Measurements from ENCODE around the gene OR4D11. TPM values are rescaled to one million over a fixed set of nuclear protein-coding genes. Genes with fewer than 3 reads are reported as not detected.
"Not testable (repeated sequence)": the region's sequence is repeated elsewhere in the genome, so short reads cannot be mapped to it uniquely, and the experiment has no call there.

Gene OR4D11
- total RNA-seq, 1 experiment from 2014 or later: not detected

DNA sequence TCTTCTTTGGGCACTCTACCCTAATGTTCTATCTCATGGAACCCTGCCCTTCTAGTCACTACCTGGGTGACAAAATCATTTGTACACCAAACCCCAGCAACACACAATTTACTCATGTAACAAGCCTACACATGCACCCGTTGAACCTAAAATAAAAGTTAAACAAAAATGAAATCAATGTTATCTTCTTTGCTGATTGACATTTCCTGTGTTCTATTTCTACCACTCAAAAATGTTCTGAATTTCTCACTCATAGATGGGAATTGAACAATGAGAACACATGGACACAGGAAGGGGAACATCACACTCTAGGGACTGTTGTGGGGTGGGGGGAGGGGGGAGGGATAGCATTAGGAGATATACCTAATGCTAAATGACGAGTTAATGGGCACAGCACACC, 16.8 kb downstream of the OR4D11 start:
- intact Hi-C loops (cut with micrococcal nuclease): loop anchor here (5.0 kb wide), 1 partner anchor 162 kb away; no protein-coding TSS in a partner anchor
- H3K36me3 ChIP-seq (ENCODE audit: control insufficient read depth in 1 of 2, insufficient read depth in 2 of 2, low read length in 2 of 2); H3K27ac ChIP-seq (ENCODE audit: low read depth, low read length); DNase-seq (ENCODE audit: low read depth, low spot score); CTCF ChIA-PET; H4K20me1 ChIP-seq (ENCODE audit: insufficient read depth); ATAC-seq; RAD21 ChIA-PET (ENCODE audit: low non-redundant PET in 1 of 2, low total read pairs in 2 of 2, uncharacterized antibody in 2 of 2, unreplicated experiment in 2 of 2); H3K4me3 ChIP-seq (replicated peaks in 1 of 2; ENCODE audit: low read depth in 1 of 2, low read length in 2 of 2); H3K4me1 ChIP-seq (ENCODE audit: control insufficient read depth in 1 of 2, insufficient read depth in 2 of 2, low read length in 2 of 2); POLR2A ChIA-PET; H3K9me2 ChIP-seq (ENCODE audit: insufficient read depth); H3K27me3 ChIP-seq (ENCODE audit: insufficient read depth, low read length); H3K4me2 ChIP-seq (ENCODE audit: low read length); H2AFZ ChIP-seq (ENCODE audit: low read depth, low read length, poor library complexity, severe bottlenecking); H3K9me3 ChIP-seq (ENCODE audit: control insufficient read depth in 1 of 2, insufficient read depth in 1 of 2, low read depth in 1 of 2, low read length in 2 of 2); H3K9ac ChIP-seq (ENCODE audit: low read length); H3K79me2 ChIP-seq (ENCODE audit: insufficient read depth, low read length); BruUV-seq (replicated peaks): not testable (repeated sequence)

DNA sequence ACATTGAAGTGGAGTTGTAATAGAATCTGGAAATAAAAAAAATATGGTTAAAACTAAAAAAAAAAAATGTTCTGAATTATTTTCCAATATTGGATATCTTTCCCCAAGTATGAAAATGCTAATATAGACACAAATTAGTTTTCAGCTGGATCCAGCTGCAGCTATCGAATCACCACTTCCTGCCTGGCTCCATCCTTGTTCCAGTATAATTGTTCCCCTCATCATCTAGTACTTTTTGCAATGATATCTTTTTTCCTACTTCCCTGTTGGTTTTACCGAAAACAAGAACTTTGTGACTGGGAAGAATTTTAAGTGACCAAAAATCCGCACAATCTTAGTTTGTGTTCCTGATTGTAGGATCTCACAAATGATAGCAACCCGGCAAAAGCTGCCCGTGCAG, 17.4 kb downstream of the OR4D11 start:
- TF ChIP-seq POLR2AphosphoS5 (IDR thresholded peaks at IDR 0.05; ENCODE audit: low read depth, low read length): no peak
- TF ChIP-seq, protein P1, sequence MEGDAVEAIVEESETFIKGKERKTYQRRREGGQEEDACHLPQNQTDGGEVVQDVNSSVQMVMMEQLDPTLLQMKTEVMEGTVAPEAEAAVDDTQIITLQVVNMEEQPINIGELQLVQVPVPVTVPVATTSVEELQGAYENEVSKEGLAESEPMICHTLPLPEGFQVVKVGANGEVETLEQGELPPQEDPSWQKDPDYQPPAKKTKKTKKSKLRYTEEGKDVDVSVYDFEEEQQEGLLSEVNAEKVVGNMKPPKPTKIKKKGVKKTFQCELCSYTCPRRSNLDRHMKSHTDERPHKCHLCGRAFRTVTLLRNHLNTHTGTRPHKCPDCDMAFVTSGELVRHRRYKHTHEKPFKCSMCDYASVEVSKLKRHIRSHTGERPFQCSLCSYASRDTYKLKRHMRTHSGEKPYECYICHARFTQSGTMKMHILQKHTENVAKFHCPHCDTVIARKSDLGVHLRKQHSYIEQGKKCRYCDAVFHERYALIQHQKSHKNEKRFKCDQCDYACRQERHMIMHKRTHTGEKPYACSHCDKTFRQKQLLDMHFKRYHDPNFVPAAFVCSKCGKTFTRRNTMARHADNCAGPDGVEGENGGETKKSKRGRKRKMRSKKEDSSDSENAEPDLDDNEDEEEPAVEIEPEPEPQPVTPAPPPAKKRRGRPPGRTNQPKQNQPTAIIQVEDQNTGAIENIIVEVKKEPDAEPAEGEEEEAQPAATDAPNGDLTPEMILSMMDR (IDR thresholded peaks at IDR 0.05 in 2 of 3, conservative IDR thresholded peaks at IDR 0.05 in 1 of 3; ENCODE audit: borderline replicate concordance in 1 of 3, insufficient read depth in 1 of 3, low read depth in 2 of 3, low read length in 2 of 3): no peak
- no peak for TF ChIP-seq TCF7L2 (IDR thresholded peaks at IDR 0.05; ENCODE audit: borderline replicate concordance, extremely low read depth, insufficient read depth, insufficient read length)
- TF ChIP-seq FOSL1 (IDR thresholded peaks at IDR 0.05; ENCODE audit: low read depth): no peak
- no peak for TF ChIP-seq SIN3A (IDR thresholded peaks at IDR 0.05; ENCODE audit: low read depth)
- TF ChIP-seq, protein P2, sequence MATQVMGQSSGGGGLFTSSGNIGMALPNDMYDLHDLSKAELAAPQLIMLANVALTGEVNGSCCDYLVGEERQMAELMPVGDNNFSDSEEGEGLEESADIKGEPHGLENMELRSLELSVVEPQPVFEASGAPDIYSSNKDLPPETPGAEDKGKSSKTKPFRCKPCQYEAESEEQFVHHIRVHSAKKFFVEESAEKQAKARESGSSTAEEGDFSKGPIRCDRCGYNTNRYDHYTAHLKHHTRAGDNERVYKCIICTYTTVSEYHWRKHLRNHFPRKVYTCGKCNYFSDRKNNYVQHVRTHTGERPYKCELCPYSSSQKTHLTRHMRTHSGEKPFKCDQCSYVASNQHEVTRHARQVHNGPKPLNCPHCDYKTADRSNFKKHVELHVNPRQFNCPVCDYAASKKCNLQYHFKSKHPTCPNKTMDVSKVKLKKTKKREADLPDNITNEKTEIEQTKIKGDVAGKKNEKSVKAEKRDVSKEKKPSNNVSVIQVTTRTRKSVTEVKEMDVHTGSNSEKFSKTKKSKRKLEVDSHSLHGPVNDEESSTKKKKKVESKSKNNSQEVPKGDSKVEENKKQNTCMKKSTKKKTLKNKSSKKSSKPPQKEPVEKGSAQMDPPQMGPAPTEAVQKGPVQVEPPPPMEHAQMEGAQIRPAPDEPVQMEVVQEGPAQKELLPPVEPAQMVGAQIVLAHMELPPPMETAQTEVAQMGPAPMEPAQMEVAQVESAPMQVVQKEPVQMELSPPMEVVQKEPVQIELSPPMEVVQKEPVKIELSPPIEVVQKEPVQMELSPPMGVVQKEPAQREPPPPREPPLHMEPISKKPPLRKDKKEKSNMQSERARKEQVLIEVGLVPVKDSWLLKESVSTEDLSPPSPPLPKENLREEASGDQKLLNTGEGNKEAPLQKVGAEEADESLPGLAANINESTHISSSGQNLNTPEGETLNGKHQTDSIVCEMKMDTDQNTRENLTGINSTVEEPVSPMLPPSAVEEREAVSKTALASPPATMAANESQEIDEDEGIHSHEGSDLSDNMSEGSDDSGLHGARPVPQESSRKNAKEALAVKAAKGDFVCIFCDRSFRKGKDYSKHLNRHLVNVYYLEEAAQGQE (IDR thresholded peaks at IDR 0.05; ENCODE audit: low read depth): no peak
- Histone ChIP-seq H3K9me3 (ENCODE audit: control insufficient read depth in 1 of 2, insufficient read depth in 1 of 2, low read depth in 1 of 2, low read length in 2 of 2) (no peaks in the 10 kb centered on the region), H2AFZ (ENCODE audit: low read depth, low read length, poor library complexity, severe bottlenecking) (no peak overlapping the region), H3K27ac (ENCODE audit: low read depth, low read length) (no peak overlapping the region), H3K9ac (ENCODE audit: low read length) (no peak overlapping the region), H3K9me2 (ENCODE audit: insufficient read depth) (no peaks in the 10 kb centered on the region), H3K27me3 (ENCODE audit: insufficient read depth, low read length) (no peaks in the 10 kb centered on the region), H3K36me3 (ENCODE audit: control insufficient read depth in 1 of 2, insufficient read depth in 2 of 2, low read length in 2 of 2) (no peaks in the 10 kb centered on the region), H3K79me2 (ENCODE audit: insufficient read depth, low read length) (no peaks in the 10 kb centered on the region), H4K20me1 (ENCODE audit: insufficient read depth) (no peaks in the 10 kb centered on the region), H3K4me3 (replicated peaks in 1 of 2; ENCODE audit: low read depth in 1 of 2, low read length in 2 of 2) (no peak overlapping the region), H3K4me2 (ENCODE audit: low read length) (no peak overlapping the region), H3K4me1 (ENCODE audit: control insufficient read depth in 1 of 2, insufficient read depth in 2 of 2, low read length in 2 of 2) (no peaks in the 10 kb centered on the region)
- ATAC-seq (no peak), DNase-seq (ENCODE audit: low read depth, low spot score) (no peak)
- POLR2A ChIA-PET: no interaction called here
- no TSS peak for BruUV-seq (replicated peaks)
- intact Hi-C loops (cut with micrococcal nuclease): loop anchor here (5.0 kb wide), 1 partner anchor 162 kb away; no protein-coding TSS in a partner anchor
- CTCF ChIA-PET: no interaction called here
- RAD21 ChIA-PET (ENCODE audit: low non-redundant PET in 1 of 2, low total read pairs in 2 of 2, uncharacterized antibody in 2 of 2, unreplicated experiment in 2 of 2): no interaction called here
